Activated CD4-positive, alpha-beta T cell treated with anti-CD3 and anti-CD28 coated beads, Interleukin-2, amount 10 ng/mL, durations not matched to agents 24 days and 14 days (primary cell): Measurements from ENCODE around the gene EPC2. TPM values are rescaled to one million over a fixed set of nuclear protein-coding genes. Genes with fewer than 3 reads are reported as not detected.

Experiments used
- DNase-seq: peaks from one replicate; pipeline ENCODE4 v3.0.0; 2022
- H3K27ac Mint-ChIP-seq: one replicate; pipeline ENCODE4 v1.8.0; 2022; ENCODE audit warnings: mild to moderate bottlenecking, mixed read lengths
- H3K27me3 Mint-ChIP-seq: one replicate; pipeline ENCODE4 v1.8.0; 2022; ENCODE audit warnings: mixed read lengths
- H3K36me3 Mint-ChIP-seq: one replicate; pipeline ENCODE4 v1.8.0; 2022; ENCODE audit warnings: low read depth, mild to moderate bottlenecking, mixed read lengths
- H3K4me1 Mint-ChIP-seq: one replicate; pipeline ENCODE4 v1.8.0; 2021; ENCODE audit warnings: mixed read lengths
- H3K4me3 Mint-ChIP-seq: one replicate; pipeline ENCODE4 v1.8.0; 2022; ENCODE audit warnings: mild to moderate bottlenecking, moderate library complexity, mixed read lengths
- H3K9me3 Mint-ChIP-seq: one replicate; pipeline ENCODE4 v1.8.0; 2021; ENCODE audit warnings: mixed read lengths
- intact Hi-C: fragments of 100-400 bp; cut with micrococcal nuclease; formaldehyde crosslinking; loops from one replicate; pipeline ENCODE4 v1.15.1; 2023
- total RNA-seq: library from RNA; stranded (reverse); gene quantifications from 2 replicates; pipeline ENCODE4 v1.2.3, GENCODE V29; 2022

Gene EPC2
- total RNA-seq, 1 donor from 2014 or later = 30.6 TPM

- Mint-ChIP-seq H3K9me3 (no peaks in the 10 kb centered on the region), H3K27me3 (peaks cover 15% of the 10 kb centered on the region), H3K4me3 (no peak overlapping the region), H3K4me1 (no peaks in the 10 kb centered on the region), H3K27ac (no peak overlapping the region), H3K36me3 (no peaks in the 10 kb centered on the region)
- DNase-seq = no peak
- intact Hi-C loops = no loop called here
Observed at GRCh38 chr2:148828941-148829340, 184.4 kb downstream of the EPC2 start.

DNA sequence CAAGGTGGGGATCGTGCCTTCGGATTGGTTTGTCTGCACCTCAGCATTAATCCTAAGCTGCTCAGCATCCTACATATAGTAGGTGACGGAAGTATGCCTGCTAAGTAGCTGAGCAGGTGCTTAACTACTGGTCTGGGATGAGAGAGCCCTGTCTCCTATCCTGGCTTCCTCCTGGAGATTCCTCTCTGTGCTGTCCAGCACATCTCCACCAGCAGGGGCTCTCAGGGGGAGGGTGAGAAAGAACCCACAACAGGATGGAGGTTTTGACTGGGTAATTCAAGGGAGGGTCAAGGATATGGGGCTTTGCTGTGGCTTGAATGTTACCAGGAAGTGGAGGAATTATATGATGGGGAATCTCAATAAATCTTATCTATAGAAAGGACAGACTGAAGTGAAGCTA lies 185.1 kb downstream of the EPC2 start:
- peaks cover 15% of the 10 kb centered on the region for H3K27me3 Mint-ChIP-seq
- no peaks in the 10 kb centered on the region for H3K36me3 Mint-ChIP-seq

GRCh38 chr2:148832637-148833036 lies 188.1 kb downstream of the EPC2 start:
- H3K4me1 Mint-ChIP-seq = no peaks in the 10 kb centered on the region
- H3K27me3 Mint-ChIP-seq = peaks cover 16% of the 10 kb centered on the region
- no peak overlapping the region for H3K4me3 Mint-ChIP-seq
- no peaks in the 10 kb centered on the region for H3K36me3 Mint-ChIP-seq
- intact Hi-C loops = no loop called here
- H3K9me3 Mint-ChIP-seq = no peaks in the 10 kb centered on the region
- no peak for DNase-seq
- H3K27ac Mint-ChIP-seq = no peak overlapping the region

More for the DNA sequence above, 185.1 kb downstream of the EPC2 start:
- intact Hi-C loops = no loop called here
- Mint-ChIP-seq H3K9me3 (no peaks in the 10 kb centered on the region), H3K4me3 (no peak overlapping the region), H3K4me1 (no peaks in the 10 kb centered on the region), H3K27ac (no peak overlapping the region)
- no peak for DNase-seq

Other genes with a start within 250 kb of the EPC2 start
- 16.9 and 20.0 TPM in 2 replicates for gene KIF5C, start 230.5 kb downstream of the EPC2 start, total RNA-seq